KOPT-K1 (cell line): ENCODE results near the gene LPIN3.

Experiments
- H3K27ac ChIP-seq: fragments of 200-600 bp; sonication (generic); 2 replicates; pipeline ENCODE4 v1.5.1; 2016; ENCODE audit warnings: antibody characterized with exemption, mild to moderate bottlenecking, low read depth, low read length; ENCODE audit not compliant: poor library complexity, severe bottlenecking
- H3K36me3 ChIP-seq: fragments of 200-600 bp; sonication (generic); 2 replicates; pipeline ENCODE4 v1.5.1; 2017; ENCODE audit warnings: antibody characterized with exemption, mild to moderate bottlenecking, low read length, moderate library complexity; ENCODE audit not compliant: insufficient read depth
- H3K9me3 ChIP-seq: fragments of 200-600 bp; sonication (generic); 2 replicates; pipeline ENCODE4 v1.5.1; 2017; ENCODE audit warnings: antibody characterized with exemption, low read length, mild to moderate bottlenecking; ENCODE audit not compliant: insufficient read depth, poor library complexity, severe bottlenecking

Gene LPIN3

GRCh38 chr20:41403604-41404003 is 63.0 kb downstream of the LPIN3 start:
- no peak overlapping the region for H3K27ac ChIP-seq
- H3K9me3 ChIP-seq: no peaks in the 10 kb centered on the region
- peaks cover 60% of the 10 kb centered on the region for H3K36me3 ChIP-seq

- Histone ChIP-seq H3K9me3 (no peaks in the 10 kb centered on the region), H3K36me3 (peaks cover 78% of the 10 kb centered on the region), H3K27ac (no peak overlapping the region)
Measured at GRCh38 chr20:41405436-41405835, 64.8 kb downstream of the LPIN3 start.

- no peaks in the 10 kb centered on the region for H3K9me3 ChIP-seq
- H3K27ac ChIP-seq: no peak overlapping the region
- peaks cover 87% of the 10 kb centered on the region for H3K36me3 ChIP-seq
Measured at GRCh38 chr20:41406353-41406752, 65.7 kb downstream of the LPIN3 start.

- Histone ChIP-seq H3K27ac (no peak overlapping the region), H3K9me3 (no peaks in the 10 kb centered on the region), H3K36me3 (peaks cover 93% of the 10 kb centered on the region)
Measured at GRCh38 chr20:41406896-41407444, 66.3 kb downstream of the LPIN3 start.

GRCh38 chr20:41407607-41408006 is 67.0 kb downstream of the LPIN3 start:
- Histone ChIP-seq H3K36me3 (peaks cover 97% of the 10 kb centered on the region), H3K9me3 (no peaks in the 10 kb centered on the region), H3K27ac (no peak overlapping the region)

- Histone ChIP-seq H3K27ac (no peak overlapping the region), H3K9me3 (no peaks in the 10 kb centered on the region), H3K36me3 (peaks cover 99% of the 10 kb centered on the region)
Measured at GRCh38 chr20:41408156-41408794, 67.7 kb downstream of the LPIN3 start.

GRCh38 chr20:41408986-41409385 is 68.4 kb downstream of the LPIN3 start:
- no peaks in the 10 kb centered on the region for H3K9me3 ChIP-seq
- no peak overlapping the region for H3K27ac ChIP-seq
- H3K36me3 ChIP-seq: peaks cover 99% of the 10 kb centered on the region
